ENCODE measurements around the gene PTMS. TPM values are rescaled to one million over a fixed set of nuclear protein-coding genes. Genes with fewer than 3 reads are reported as not detected.

Gene PTMS
- total and polyA plus RNA-seq, 2 of the 13 experiments (the other 11 are each of a cell fraction or from before 2014, with no cell fraction given) = 40.5 to 82.4 TPM

DNA sequence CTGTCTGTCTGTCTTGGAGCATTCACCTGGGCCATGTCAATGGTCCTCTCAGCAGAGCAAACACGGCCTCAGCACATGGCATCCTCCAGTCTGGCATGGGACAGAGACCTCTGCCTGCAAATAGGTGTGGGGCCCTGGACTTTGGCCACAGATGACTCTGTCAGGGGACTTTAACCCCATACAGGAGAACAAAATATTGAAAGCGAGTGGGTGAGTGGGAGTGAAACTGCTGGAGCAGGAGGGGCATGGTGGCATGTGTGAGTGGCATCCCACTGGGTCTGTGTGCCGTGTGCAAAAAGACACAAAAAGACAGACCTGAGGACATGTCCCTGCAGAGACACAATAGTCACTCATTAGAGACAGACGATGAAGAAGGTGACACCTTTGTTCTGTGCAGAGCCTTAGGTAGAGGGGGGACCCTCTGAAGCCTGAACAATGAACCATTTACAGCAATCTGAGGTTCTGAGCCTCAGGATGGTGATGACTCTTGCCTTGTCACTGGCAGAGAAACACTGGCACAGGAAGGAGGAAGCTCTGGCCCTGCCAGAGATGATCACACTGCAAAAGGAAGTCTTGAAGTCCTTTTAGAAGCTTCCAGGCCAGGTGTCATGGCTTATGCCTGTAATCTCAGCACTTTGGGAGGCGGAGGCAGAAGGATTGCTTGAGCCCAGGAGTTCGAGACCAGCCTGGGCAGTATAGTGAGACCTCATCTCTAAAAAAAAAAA is 13.7 kb downstream of the PTMS start (continued):
- TF ChIP-seq ZNF772 (CRISPR knock-in tag; IDR thresholded peaks at IDR 0.05) = peak; percentile 40; the same call in 1 of the 2 replicates
- TF ChIP-seq SIX4 (CRISPR knock-in tag; IDR thresholded peaks at IDR 0.05) = no peak
- 0 out of 2 replicates have a peak, but pooled peaks have one; percentile 8 for TF ChIP-seq CHD4 (IDR thresholded peaks at IDR 0.05; ENCODE audit: borderline replicate concordance, low read length)
- TF ChIP-seq, protein P1, sequence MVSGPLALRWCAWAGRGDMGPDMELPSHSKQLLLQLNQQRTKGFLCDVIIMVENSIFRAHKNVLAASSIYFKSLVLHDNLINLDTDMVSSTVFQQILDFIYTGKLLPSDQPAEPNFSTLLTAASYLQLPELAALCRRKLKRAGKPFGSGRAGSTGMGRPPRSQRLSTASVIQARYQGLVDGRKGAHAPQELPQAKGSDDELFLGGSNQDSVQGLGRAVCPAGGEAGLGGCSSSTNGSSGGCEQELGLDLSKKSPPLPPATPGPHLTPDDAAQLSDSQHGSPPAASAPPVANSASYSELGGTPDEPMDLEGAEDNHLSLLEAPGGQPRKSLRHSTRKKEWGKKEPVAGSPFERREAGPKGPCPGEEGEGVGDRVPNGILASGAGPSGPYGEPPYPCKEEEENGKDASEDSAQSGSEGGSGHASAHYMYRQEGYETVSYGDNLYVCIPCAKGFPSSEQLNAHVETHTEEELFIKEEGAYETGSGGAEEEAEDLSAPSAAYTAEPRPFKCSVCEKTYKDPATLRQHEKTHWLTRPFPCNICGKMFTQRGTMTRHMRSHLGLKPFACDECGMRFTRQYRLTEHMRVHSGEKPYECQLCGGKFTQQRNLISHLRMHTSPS (CRISPR knock-in tag; IDR thresholded peaks at IDR 0.05; ENCODE audit: low read depth) = peak; percentile 67; the same call in 1 of the 2 replicates
- TF ChIP-seq SALL1 (CRISPR knock-in tag; IDR thresholded peaks at IDR 0.05) = peak; percentile 86
- no peak for TF ChIP-seq POLR2A (IDR thresholded peaks at IDR 0.05; ENCODE audit: insufficient read depth in 1 of 2, low read depth in 2 of 2, low read length in 2 of 2)
- TF ChIP-seq, protein P2, sequence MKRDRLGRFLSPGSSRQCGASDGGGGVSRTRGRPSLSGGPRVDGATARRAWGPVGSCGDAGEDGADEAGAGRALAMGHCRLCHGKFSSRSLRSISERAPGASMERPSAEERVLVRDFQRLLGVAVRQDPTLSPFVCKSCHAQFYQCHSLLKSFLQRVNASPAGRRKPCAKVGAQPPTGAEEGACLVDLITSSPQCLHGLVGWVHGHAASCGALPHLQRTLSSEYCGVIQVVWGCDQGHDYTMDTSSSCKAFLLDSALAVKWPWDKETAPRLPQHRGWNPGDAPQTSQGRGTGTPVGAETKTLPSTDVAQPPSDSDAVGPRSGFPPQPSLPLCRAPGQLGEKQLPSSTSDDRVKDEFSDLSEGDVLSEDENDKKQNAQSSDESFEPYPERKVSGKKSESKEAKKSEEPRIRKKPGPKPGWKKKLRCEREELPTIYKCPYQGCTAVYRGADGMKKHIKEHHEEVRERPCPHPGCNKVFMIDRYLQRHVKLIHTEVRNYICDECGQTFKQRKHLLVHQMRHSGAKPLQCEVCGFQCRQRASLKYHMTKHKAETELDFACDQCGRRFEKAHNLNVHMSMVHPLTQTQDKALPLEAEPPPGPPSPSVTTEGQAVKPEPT (CRISPR knock-in tag; IDR thresholded peaks at IDR 0.05; ENCODE audit: low read depth) = peak; percentile 21; the same call in 1 of the 2 replicates
- TF ChIP-seq ZFP82 (CRISPR knock-in tag; IDR thresholded peaks at IDR 0.05; ENCODE audit: borderline replicate concordance) = 0 out of 2 replicates have a peak, but pooled peaks have one; percentile 37
- TF ChIP-seq TBX2 (CRISPR knock-in tag; IDR thresholded peaks at IDR 0.05; ENCODE audit: borderline replicate concordance) = peak; percentile 44; the same call in 1 of the 2 replicates
- peak; percentile 53; the same call in 1 of the 2 replicates for TF ChIP-seq SAP130 (CRISPR knock-in tag; IDR thresholded peaks at IDR 0.05; ENCODE audit: low read depth)
- no peak for TF ChIP-seq KDM3A (CRISPR knock-in tag; IDR thresholded peaks at IDR 0.05; ENCODE audit: low read depth)
- TF ChIP-seq NFIC (IDR thresholded peaks at IDR 0.05; ENCODE audit: low read length) = no peak
- TF ChIP-seq, protein P3, sequence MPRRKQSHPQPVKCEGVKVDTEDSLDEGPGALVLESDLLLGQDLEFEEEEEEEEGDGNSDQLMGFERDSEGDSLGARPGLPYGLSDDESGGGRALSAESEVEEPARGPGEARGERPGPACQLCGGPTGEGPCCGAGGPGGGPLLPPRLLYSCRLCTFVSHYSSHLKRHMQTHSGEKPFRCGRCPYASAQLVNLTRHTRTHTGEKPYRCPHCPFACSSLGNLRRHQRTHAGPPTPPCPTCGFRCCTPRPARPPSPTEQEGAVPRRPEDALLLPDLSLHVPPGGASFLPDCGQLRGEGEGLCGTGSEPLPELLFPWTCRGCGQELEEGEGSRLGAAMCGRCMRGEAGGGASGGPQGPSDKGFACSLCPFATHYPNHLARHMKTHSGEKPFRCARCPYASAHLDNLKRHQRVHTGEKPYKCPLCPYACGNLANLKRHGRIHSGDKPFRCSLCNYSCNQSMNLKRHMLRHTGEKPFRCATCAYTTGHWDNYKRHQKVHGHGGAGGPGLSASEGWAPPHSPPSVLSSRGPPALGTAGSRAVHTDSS (CRISPR knock-in tag; conservative IDR thresholded peaks at IDR 0.05) = no peak
- no peak for TF ChIP-seq ZNF644 (CRISPR knock-in tag; IDR thresholded peaks at IDR 0.05; ENCODE audit: low read depth)
- TF ChIP-seq ZNF547 (CRISPR knock-in tag; IDR thresholded peaks at IDR 0.05) = no peak
- TF ChIP-seq, protein P4, sequence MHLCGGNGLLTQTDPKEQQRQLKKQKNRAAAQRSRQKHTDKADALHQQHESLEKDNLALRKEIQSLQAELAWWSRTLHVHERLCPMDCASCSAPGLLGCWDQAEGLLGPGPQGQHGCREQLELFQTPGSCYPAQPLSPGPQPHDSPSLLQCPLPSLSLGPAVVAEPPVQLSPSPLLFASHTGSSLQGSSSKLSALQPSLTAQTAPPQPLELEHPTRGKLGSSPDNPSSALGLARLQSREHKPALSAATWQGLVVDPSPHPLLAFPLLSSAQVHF (CRISPR knock-in tag; IDR thresholded peaks at IDR 0.05) = no peak
- no peak for TF ChIP-seq GATA4 (IDR thresholded peaks at IDR 0.05; ENCODE audit: borderline replicate concordance, low read depth)
- TF ChIP-seq LCORL (IDR thresholded peaks at IDR 0.05) = no peak
- TF ChIP-seq LCORL (CRISPR knock-in tag; IDR thresholded peaks at IDR 0.05) = peak; percentile 73; the same call in 1 of the 2 replicates
- no peak for TF ChIP-seq PAX8 (CRISPR knock-in tag; IDR thresholded peaks at IDR 0.05; ENCODE audit: borderline replicate concordance)
- peak; percentile 29; the same call in 1 of the 2 replicates for TF ChIP-seq FOSL2 (CRISPR knock-in tag; IDR thresholded peaks at IDR 0.05)
- TF ChIP-seq ZFP36L2 (CRISPR knock-in tag; IDR thresholded peaks at IDR 0.05) = no peak
- no peak for TF ChIP-seq NR2F6 (IDR thresholded peaks at IDR 0.05)
- TF ChIP-seq NR2F6 (CRISPR knock-in tag; IDR thresholded peaks at IDR 0.05) = peak; percentile 32; the same call in 1 of the 2 replicates
- TF ChIP-seq ZNF543 (CRISPR knock-in tag; IDR thresholded peaks at IDR 0.05) = peak; percentile 69; the same call in 1 of the 2 replicates
- TF ChIP-seq MIER2 (CRISPR knock-in tag; IDR thresholded peaks at IDR 0.05) = no peak
- no peak for TF ChIP-seq ZFAT (CRISPR knock-in tag; conservative IDR thresholded peaks at IDR 0.05)
- no peak for TF ChIP-seq SCMH1 (CRISPR knock-in tag; IDR thresholded peaks at IDR 0.05; ENCODE audit: borderline replicate concordance)

Data from HepG2 (cell line).